ENCODE data around the gene HSPA1L. TPM values are rescaled to one million over a fixed set of nuclear protein-coding genes. Genes with fewer than 3 reads are reported as not detected.

HSPA1L gene
- total RNA-seq, 3 donors from 2014 or later = 1.3 to 1.9 (median 1.6) TPM

- Histone ChIP-seq H3K4me1 (no peaks in the 10 kb centered on the region), H3K27ac (no peak overlapping the region), H3K36me3 (no peaks in the 10 kb centered on the region), H3K9me3 (no peaks in the 10 kb centered on the region), H3K27me3 (no peaks in the 10 kb centered on the region), H3K4me3 (peak overlapping the region in 2 of 3 donors; percentile 29 to 55)
- TF ChIP-seq POLR2AphosphoS5 (IDR thresholded peaks at IDR 0.05) = no peak
- no peak for TF ChIP-seq POLR2A (IDR thresholded peaks at IDR 0.05)
- TF ChIP-seq CTCF (IDR thresholded peaks at IDR 0.05) = no peak
- no peak for DNase-seq (ENCODE audit: low spot score in 2 of 2)
- intact Hi-C loops (cut with DNase I; ENCODE audit: low total_unique reads) = loop anchor here (10.0 kb wide), 1 partner anchor 61 kb away; the partner anchor contains the start of genes ABHD16A and LY6G6F
These were observed 48.9 kb downstream of the HSPA1L start for GRCh38 chr6:31765910-31766794.

- no peak for DNase-seq (ENCODE audit: low spot score in 2 of 2)
- Histone ChIP-seq H3K4me1 (no peaks in the 10 kb centered on the region), H3K27ac (no peak overlapping the region), H3K36me3 (no peaks in the 10 kb centered on the region), H3K9me3 (no peaks in the 10 kb centered on the region), H3K27me3 (no peaks in the 10 kb centered on the region), H3K4me3 (no peak overlapping the region)
- TF ChIP-seq POLR2AphosphoS5 (IDR thresholded peaks at IDR 0.05) = no peak
- TF ChIP-seq CTCF (IDR thresholded peaks at IDR 0.05) = no peak
- TF ChIP-seq POLR2A (IDR thresholded peaks at IDR 0.05) = no peak
- intact Hi-C loops (cut with DNase I; ENCODE audit: low total_unique reads) = loop anchor here (10.0 kb wide), 1 partner anchor 61 kb away; the partner anchor contains the start of genes ABHD16A and LY6G6F
These were observed 49.5 kb downstream of the HSPA1L start for GRCh38 chr6:31765559-31765909.

- no peaks in the 10 kb centered on the region for H3K27me3 ChIP-seq
- intact Hi-C loops (cut with DNase I; ENCODE audit: low total_unique reads) = loop anchor here (10.0 kb wide), 1 partner anchor 59 kb away; the partner anchor contains the start of genes ABHD16A and LY6G6F
- no peak overlapping the region for H3K27ac ChIP-seq
- TF ChIP-seq POLR2A (IDR thresholded peaks at IDR 0.05) (no peak), POLR2AphosphoS5 (IDR thresholded peaks at IDR 0.05) (no peak), CTCF (IDR thresholded peaks at IDR 0.05) (no peak)
- H3K4me3 ChIP-seq = no peak overlapping the region
- no peaks in the 10 kb centered on the region for H3K4me1 ChIP-seq
- no peak for DNase-seq (ENCODE audit: low spot score in 2 of 2)
- no peaks in the 10 kb centered on the region for H3K9me3 ChIP-seq
- no peaks in the 10 kb centered on the region for H3K36me3 ChIP-seq
These were observed 50.9 kb downstream of the HSPA1L start for GRCh38 chr6:31764198-31764597.

DNA sequence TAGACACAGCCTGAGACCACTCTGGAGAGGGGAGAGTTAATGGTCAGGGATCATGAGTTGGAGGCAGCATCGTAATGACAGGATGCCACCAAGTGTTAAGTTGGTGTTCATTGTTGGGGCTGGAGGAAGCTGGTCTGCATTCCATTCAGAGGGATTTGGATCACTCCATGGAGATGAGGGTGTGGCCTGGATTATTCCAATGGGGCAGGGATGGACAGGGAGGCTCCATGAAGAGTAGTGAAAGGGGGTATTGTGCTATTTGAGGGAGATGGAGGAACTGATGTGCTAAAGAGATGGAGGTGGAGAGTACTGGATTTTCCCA lies 51.5 kb downstream of the HSPA1L start:
- Histone ChIP-seq H3K36me3 (no peaks in the 10 kb centered on the region), H3K27ac (peak overlapping the region in 1 of 2 donors; percentile 10), H3K27me3 (no peaks in the 10 kb centered on the region), H3K9me3 (no peaks in the 10 kb centered on the region), H3K4me3 (no peak overlapping the region), H3K4me1 (no peaks in the 10 kb centered on the region)
- no peak for DNase-seq (ENCODE audit: low spot score in 2 of 2)
- intact Hi-C loops (cut with DNase I; ENCODE audit: low total_unique reads) = loop anchor here (10.0 kb wide), 1 partner anchor 59 kb away; the partner anchor contains the start of genes ABHD16A and LY6G6F
- TF ChIP-seq POLR2AphosphoS5 (IDR thresholded peaks at IDR 0.05) = no peak
- no peak for TF ChIP-seq CTCF (IDR thresholded peaks at IDR 0.05)
- no peak for TF ChIP-seq POLR2A (IDR thresholded peaks at IDR 0.05)

Measured in breast epithelium (tissue), 4 donors.